Cerebellar nuclear complex (tissue), 1 donor: ENCODE measurements around the gene SIPA1L3.

Experiments used
- DNase-seq, 2 experiments: peaks; one replicate each; lab custom pipeline; 2025; lab: John Stamatoyannopoulos, UW

Gene SIPA1L3

GRCh38 chr19:37977992-37978391, 71.0 kb downstream of the SIPA1L3 start:
- no peak for DNase-seq

- DNase-seq = no peak
Measured at GRCh38 chr19:37979547-37980082, 72.6 kb downstream of the SIPA1L3 start.

GRCh38 chr19:37980419-37981170, 73.6 kb downstream of the SIPA1L3 start:
- no peak for DNase-seq

- no peak for DNase-seq
Measured at GRCh38 chr19:37981785-37982475, 74.9 kb downstream of the SIPA1L3 start.

GRCh38 chr19:37982655-37983054, 75.6 kb downstream of the SIPA1L3 start:
- no peak for DNase-seq

- no peak for DNase-seq
Measured at GRCh38 chr19:37983153-37983552, 76.1 kb downstream of the SIPA1L3 start.

GRCh38 chr19:37983916-37984315, 76.9 kb downstream of the SIPA1L3 start:
- DNase-seq = no peak

GRCh38 chr19:37986048-37986750, 79.2 kb downstream of the SIPA1L3 start:
- no peak for DNase-seq

GRCh38 chr19:37987356-37988332, 80.6 kb downstream of the SIPA1L3 start:
- DNase-seq = no peak

GRCh38 chr19:37988758-37989635, 82.0 kb downstream of the SIPA1L3 start:
- DNase-seq = no peak

- no peak for DNase-seq
Measured at GRCh38 chr19:37989855-37990254, 82.8 kb downstream of the SIPA1L3 start.

- no peak for DNase-seq
Measured at GRCh38 chr19:37990362-37990761, 83.4 kb downstream of the SIPA1L3 start.

GRCh38 chr19:37991176-37991835, 84.3 kb downstream of the SIPA1L3 start:
- no peak for DNase-seq

GRCh38 chr19:37991841-37992248, 84.8 kb downstream of the SIPA1L3 start:
- no peak for DNase-seq

GRCh38 chr19:37992761-37993160, 85.8 kb downstream of the SIPA1L3 start:
- DNase-seq = no peak

GRCh38 chr19:37994823-37995130, 87.8 kb downstream of the SIPA1L3 start:
- no peak for DNase-seq

GRCh38 chr19:37995346-37995745, 88.3 kb downstream of the SIPA1L3 start:
- DNase-seq = no peak

GRCh38 chr19:37997911-37998344, 90.9 kb downstream of the SIPA1L3 start:
- DNase-seq = no peak

- DNase-seq = no peak
Measured at GRCh38 chr19:37998801-37999308, 91.8 kb downstream of the SIPA1L3 start.
